Measurements from ENCODE around the gene NR6A1. TPM values are rescaled to one million over a fixed set of nuclear protein-coding genes. Genes with fewer than 3 reads are reported as not detected.
"Not testable (repeated sequence)": the region's sequence is repeated elsewhere in the genome, so short reads cannot be mapped to it uniquely, and the experiment has no call there.

NR6A1 gene
- total RNA-seq, 2 experiments from 2014 or later, result 0.28 to 0.76 TPM

DNA sequence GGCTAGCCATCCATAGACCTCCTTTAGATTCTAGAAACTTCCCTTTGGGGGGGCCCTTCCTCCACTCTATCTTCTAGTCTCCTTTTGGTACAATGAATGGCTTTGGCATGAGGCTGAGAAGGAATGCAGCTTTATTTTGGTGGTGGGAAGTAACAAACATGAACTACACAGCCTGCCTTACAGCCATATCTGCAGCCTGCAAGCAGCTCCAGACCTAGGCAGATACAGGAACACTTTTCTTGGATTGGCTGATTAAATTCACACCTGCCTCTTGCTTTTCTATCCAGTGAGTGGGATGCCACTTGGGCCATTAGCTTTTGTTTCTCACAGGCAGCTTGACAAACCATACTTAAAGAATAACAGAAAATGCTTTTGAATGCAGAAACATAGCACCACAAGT is 28.2 kb downstream of the NR6A1 start:
- ChIA-PET CTCF (interaction anchor here (1.1 to 3.2 kb wide), 5 partner anchors 9 to 31 kb away, joined by 3 to 11 read pairs (median 4); partner anchors contain the start of gene NR6A1), POLR2A (interaction anchor here (0.9 to 1.4 kb wide), 3 partner anchors 9 to 31 kb away, joined by 3 to 4 read pairs (median 3); no protein-coding TSS in a partner anchor)
- Mint-ChIP-seq H3K4me1 (peaks cover 13% of the 10 kb centered on the region), H3K4me3 (no peak overlapping the region), H3K27me3 (peaks cover 10% of the 10 kb centered on the region), H3K36me3 (ENCODE audit: low read depth) (no peaks in the 10 kb centered on the region), H3K9me3 (no peaks in the 10 kb centered on the region), H3K27ac (no peak overlapping the region)
- DNase-seq, result no peak

- Mint-ChIP-seq H3K36me3 (ENCODE audit: low read depth) (no peaks in the 10 kb centered on the region), H3K4me3 (no peak overlapping the region), H3K27me3 (peaks cover 3% of the 10 kb centered on the region), H3K9me3 (no peaks in the 10 kb centered on the region), H3K27ac (no peak overlapping the region), H3K4me1 (peaks cover 13% of the 10 kb centered on the region)
- CTCF ChIA-PET, result interaction anchor here (3.2 kb wide), 1 partner anchor 29 kb away, joined by 11 read pairs; no protein-coding TSS in a partner anchor
- POLR2A ChIA-PET, result no interaction called here
- no peak for DNase-seq
Observed at GRCh38 chr9:124741662-124742061, 29.4 kb downstream of the NR6A1 start.

GRCh38 chr9:124741149-124741548 is 30.0 kb downstream of the NR6A1 start:
- Mint-ChIP-seq H3K27me3 (peaks cover 3% of the 10 kb centered on the region), H3K36me3 (ENCODE audit: low read depth) (no peaks in the 10 kb centered on the region), H3K4me3 (no peak overlapping the region), H3K9me3 (no peaks in the 10 kb centered on the region), H3K4me1 (peaks cover 13% of the 10 kb centered on the region), H3K27ac (no peak overlapping the region)
- no peak for DNase-seq
- ChIA-PET POLR2A (no interaction called here), CTCF (interaction anchor here (3.2 kb wide), 1 partner anchor 29 kb away, joined by 11 read pairs; no protein-coding TSS in a partner anchor)

DNA sequence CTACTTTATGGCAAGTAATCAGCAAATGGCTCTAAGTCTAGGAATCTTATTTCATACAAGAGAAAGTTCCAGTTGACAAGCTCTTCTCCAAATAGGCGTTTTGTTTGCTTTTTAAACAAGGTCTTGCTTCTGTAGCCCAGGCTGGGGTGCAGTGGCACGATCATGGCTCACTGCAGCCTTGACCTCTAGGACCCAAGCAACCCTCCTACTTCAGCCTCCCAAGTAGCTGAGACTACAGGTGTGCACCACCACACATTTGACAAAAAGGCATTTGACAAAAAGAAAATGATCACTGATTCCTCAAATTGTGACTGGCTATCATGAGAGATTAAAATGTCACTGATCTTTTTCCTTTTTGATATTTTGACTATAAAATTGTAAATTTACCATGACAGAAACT is 31.8 kb downstream of the NR6A1 start:
- POLR2A ChIA-PET, result no interaction called here
- no peak overlapping the region for H3K4me3 Mint-ChIP-seq
- no peak for DNase-seq
- peaks cover 19% of the 10 kb centered on the region for H3K4me1 Mint-ChIP-seq
- no peaks in the 10 kb centered on the region for H3K9me3 Mint-ChIP-seq
- no peaks in the 10 kb centered on the region for H3K36me3 Mint-ChIP-seq (ENCODE audit: low read depth)
- peaks cover 3% of the 10 kb centered on the region for H3K27me3 Mint-ChIP-seq
- CTCF ChIA-PET, result interaction anchor here (0.7 kb wide), 2 partner anchors 27 to 35 kb away, joined by 3 to 4 read pairs; no protein-coding TSS in a partner anchor
- no peak overlapping the region for H3K27ac Mint-ChIP-seq

DNA sequence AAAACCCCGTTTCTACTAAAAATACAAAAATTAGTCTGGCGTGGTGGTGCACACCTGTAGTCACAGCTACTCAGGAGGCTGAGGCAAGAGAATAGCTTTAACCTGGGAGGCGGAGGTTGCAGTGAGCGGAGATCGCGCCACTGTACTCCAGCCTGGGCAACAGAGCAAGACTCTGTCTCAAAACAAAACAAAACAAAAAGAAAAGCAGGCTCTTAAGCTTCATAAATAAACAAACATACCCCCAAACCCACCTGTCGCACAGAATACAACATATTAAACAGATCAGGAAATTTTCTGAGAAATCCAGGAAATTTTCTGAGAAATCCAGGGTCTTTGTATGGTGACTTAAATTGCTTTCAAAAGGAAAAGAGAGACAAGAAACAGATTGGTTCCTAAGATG is 33.0 kb downstream of the NR6A1 start:
- H3K27me3 Mint-ChIP-seq; H3K4me3 Mint-ChIP-seq; POLR2A ChIA-PET; H3K9me3 Mint-ChIP-seq; CTCF ChIA-PET; DNase-seq; H3K36me3 Mint-ChIP-seq (ENCODE audit: low read depth); H3K27ac Mint-ChIP-seq: not testable (repeated sequence)
- peaks cover 15% of the 10 kb centered on the region for H3K4me1 Mint-ChIP-seq

DNA sequence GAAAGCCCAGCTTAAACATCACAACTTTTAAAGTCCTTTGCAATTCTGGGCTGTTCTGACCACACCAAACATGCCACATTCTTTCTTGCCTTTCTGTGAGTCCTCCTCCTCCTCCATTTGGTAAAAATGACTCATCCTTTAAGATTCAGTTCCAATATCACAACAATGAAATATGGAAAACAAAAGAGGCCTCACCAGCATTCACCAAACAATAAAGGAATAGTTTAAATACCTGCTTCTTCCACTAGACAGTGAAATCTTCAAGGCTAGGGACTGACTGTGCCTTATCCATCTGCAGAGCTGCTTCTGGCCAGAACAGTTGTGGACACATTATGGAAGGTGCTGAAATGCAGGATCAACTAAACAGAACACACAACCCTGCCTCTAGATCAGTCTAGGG is 36.0 kb downstream of the NR6A1 start:
- no peak overlapping the region for H3K4me3 Mint-ChIP-seq
- no peaks in the 10 kb centered on the region for H3K9me3 Mint-ChIP-seq
- no peak overlapping the region for H3K27ac Mint-ChIP-seq
- no peaks in the 10 kb centered on the region for H3K36me3 Mint-ChIP-seq (ENCODE audit: low read depth)
- ChIA-PET POLR2A (no interaction called here), CTCF (no interaction called here)
- H3K27me3 Mint-ChIP-seq, result peaks cover 3% of the 10 kb centered on the region
- no peak for DNase-seq
- peaks cover 8% of the 10 kb centered on the region for H3K4me1 Mint-ChIP-seq

- POLR2A ChIA-PET, result interaction anchor here (1.5 kb wide), 1 partner anchor 9 kb away, joined by 3 read pairs; no protein-coding TSS in a partner anchor
- CTCF ChIA-PET, H3K4me3 Mint-ChIP-seq: not testable (repeated sequence)
Observed at GRCh38 chr9:124734741-124735083, 36.4 kb downstream of the NR6A1 start.

GRCh38 chr9:124733964-124734740 is 37.0 kb downstream of the NR6A1 start:
- no peak for DNase-seq
- CTCF ChIA-PET, result no interaction called here

More at GRCh38 chr9:124734741-124735083, 36.4 kb downstream of the NR6A1 start:
- DNase-seq; H3K36me3 Mint-ChIP-seq (ENCODE audit: low read depth); H3K27ac Mint-ChIP-seq; H3K27me3 Mint-ChIP-seq; H3K4me1 Mint-ChIP-seq; H3K9me3 Mint-ChIP-seq: not testable (repeated sequence)

DNA sequence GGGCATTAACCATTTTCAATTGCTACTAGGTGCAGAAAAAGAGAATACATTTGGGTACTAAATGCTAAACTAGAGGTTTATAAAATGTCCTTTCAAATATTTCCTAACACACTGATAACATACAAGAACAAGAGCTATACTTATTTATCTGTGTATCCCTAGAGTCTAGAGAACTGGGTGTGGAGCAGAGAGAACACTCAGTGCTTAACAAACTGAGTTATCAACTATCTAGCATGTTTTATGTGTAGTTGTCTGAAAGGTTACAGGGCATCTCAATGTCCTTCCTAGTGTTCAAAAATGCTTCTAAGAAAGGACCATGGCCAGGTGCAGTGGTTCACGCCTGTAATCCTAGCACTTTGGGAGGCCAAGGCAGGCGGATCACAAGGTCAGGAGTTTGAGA is 40.3 kb downstream of the NR6A1 start:
- Mint-ChIP-seq H3K4me3 (no peak overlapping the region), H3K4me1 (peaks cover 8% of the 10 kb centered on the region), H3K27me3 (peaks cover 6% of the 10 kb centered on the region), H3K36me3 (ENCODE audit: low read depth) (no peaks in the 10 kb centered on the region), H3K9me3 (no peaks in the 10 kb centered on the region), H3K27ac (no peak overlapping the region)
- ChIA-PET CTCF (interaction anchor here (0.9 kb wide), 1 partner anchor 19 kb away, joined by 4 read pairs; no protein-coding TSS in a partner anchor), POLR2A (no interaction called here)
- DNase-seq, result no peak

More at GRCh38 chr9:124733964-124734740, 37.0 kb downstream of the NR6A1 start:
- no peaks in the 10 kb centered on the region for H3K36me3 Mint-ChIP-seq (ENCODE audit: low read depth)
- H3K4me3 Mint-ChIP-seq, result no peak overlapping the region
- no peak overlapping the region for H3K27ac Mint-ChIP-seq
- peaks cover 8% of the 10 kb centered on the region for H3K4me1 Mint-ChIP-seq
- no peaks in the 10 kb centered on the region for H3K9me3 Mint-ChIP-seq
- POLR2A ChIA-PET, result interaction anchor here (1.5 kb wide), 1 partner anchor 9 kb away, joined by 3 read pairs; no protein-coding TSS in a partner anchor
- H3K27me3 Mint-ChIP-seq, result no peaks in the 10 kb centered on the region

GRCh38 chr9:124726886-124727285 is 44.2 kb downstream of the NR6A1 start:
- no peaks in the 10 kb centered on the region for H3K9me3 Mint-ChIP-seq
- no peak overlapping the region for H3K27ac Mint-ChIP-seq
- H3K4me1 Mint-ChIP-seq, result no peaks in the 10 kb centered on the region
- POLR2A ChIA-PET, result interaction anchor here (0.6 kb wide), 1 partner anchor 158 kb away, joined by 3 read pairs; no protein-coding TSS in a partner anchor
- H3K4me3 Mint-ChIP-seq, result no peak overlapping the region
- peaks cover 11% of the 10 kb centered on the region for H3K27me3 Mint-ChIP-seq
- CTCF ChIA-PET, result interaction anchor here (1.2 kb wide), 1 partner anchor 110 kb away, joined by 4 read pairs; no protein-coding TSS in a partner anchor
- no peak for DNase-seq
- H3K36me3 Mint-ChIP-seq (ENCODE audit: low read depth), result no peaks in the 10 kb centered on the region

DNA sequence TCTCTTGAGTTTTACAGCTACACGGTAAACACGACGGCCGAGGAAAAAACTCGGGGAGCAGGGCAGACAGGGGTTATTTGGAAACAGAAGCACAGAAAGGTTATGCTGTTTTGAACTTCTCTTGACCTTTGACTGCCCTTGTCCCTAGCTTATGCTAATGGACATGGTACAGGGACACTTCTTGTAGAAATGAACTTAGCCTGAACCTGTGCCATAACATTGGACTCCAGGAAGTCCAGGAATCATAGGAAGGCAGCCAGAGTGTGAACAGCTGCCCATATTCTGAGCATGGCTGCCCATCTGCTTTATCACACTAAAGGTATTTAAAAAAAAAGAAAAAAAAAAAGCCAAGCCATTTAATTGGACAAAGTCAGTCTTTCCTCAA is 46.1 kb downstream of the NR6A1 start:
- Mint-ChIP-seq H3K27ac (no peak overlapping the region), H3K4me1 (no peaks in the 10 kb centered on the region), H3K27me3 (peaks cover 15% of the 10 kb centered on the region), H3K36me3 (ENCODE audit: low read depth) (no peaks in the 10 kb centered on the region), H3K4me3 (no peak overlapping the region), H3K9me3 (no peaks in the 10 kb centered on the region)
- ChIA-PET CTCF (no interaction called here), POLR2A (no interaction called here)
- no peak for DNase-seq

DNA sequence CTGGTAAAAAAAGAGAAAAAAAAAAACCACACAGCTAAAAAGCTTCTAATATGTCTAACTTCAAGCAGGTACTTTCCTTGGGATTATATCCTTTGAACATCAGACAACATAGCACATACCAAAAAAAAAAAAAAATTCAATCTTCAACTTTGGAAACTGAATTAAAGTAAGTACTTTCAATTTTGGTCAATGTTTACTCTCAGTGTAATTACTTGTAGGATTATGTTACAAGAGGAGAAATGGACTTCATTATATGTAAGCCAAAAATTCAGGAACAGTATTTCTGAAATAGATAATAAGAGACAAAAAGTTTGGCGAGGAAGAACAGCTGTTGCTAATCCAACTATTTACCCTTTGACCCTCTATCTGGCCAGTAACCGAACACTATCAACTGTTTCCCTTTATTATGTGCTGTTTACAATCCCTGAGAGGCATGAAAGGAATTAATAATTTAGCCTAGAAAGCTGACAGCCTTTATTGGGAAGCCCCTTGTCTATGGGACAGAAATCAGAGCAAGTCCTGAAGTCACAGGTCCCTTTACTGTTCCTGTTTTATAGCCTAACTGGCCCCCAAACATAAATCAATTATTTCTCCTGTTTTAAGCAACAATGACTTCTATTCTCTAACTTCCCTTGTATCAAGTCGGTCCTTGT is 46.6 kb downstream of the NR6A1 start:
- ChIA-PET CTCF (interaction anchor here (0.6 to 1.3 kb wide), 3 partner anchors 12 to 101 kb away, joined by 3 read pairs; no protein-coding TSS in a partner anchor), POLR2A (no interaction called here)
- H3K4me1 Mint-ChIP-seq, result no peaks in the 10 kb centered on the region
- no peaks in the 10 kb centered on the region for H3K9me3 Mint-ChIP-seq
- peaks cover 15% of the 10 kb centered on the region for H3K27me3 Mint-ChIP-seq
- no peak overlapping the region for H3K27ac Mint-ChIP-seq
- DNase-seq, result no peak
- no peak overlapping the region for H3K4me3 Mint-ChIP-seq
- no peaks in the 10 kb centered on the region for H3K36me3 Mint-ChIP-seq (ENCODE audit: low read depth)

- H3K9me3 Mint-ChIP-seq, result no peaks in the 10 kb centered on the region
- H3K36me3 Mint-ChIP-seq (ENCODE audit: low read depth), result no peaks in the 10 kb centered on the region
- H3K27ac Mint-ChIP-seq, result no peak overlapping the region
- peaks cover 15% of the 10 kb centered on the region for H3K27me3 Mint-ChIP-seq
- POLR2A ChIA-PET, result no interaction called here
- no peak overlapping the region for H3K4me3 Mint-ChIP-seq
- DNase-seq, result no peak
- CTCF ChIA-PET, result interaction anchor here (1.3 kb wide), 1 partner anchor 12 kb away, joined by 3 read pairs; no protein-coding TSS in a partner anchor
- no peaks in the 10 kb centered on the region for H3K4me1 Mint-ChIP-seq
Observed at GRCh38 chr9:124723352-124723751, 47.8 kb downstream of the NR6A1 start.

All from activated CD4-positive, alpha-beta memory T cell treated with anti-CD3 and anti-CD28 coated beads, Interleukin-2, amount 10 ng/mL, durations not matched to agents 7 days and 5 days (primary cell).